H9 (cell line): ENCODE measurements around the gene DDC. TPM values are rescaled to one million over a fixed set of nuclear protein-coding genes. Genes with fewer than 3 reads are reported as not detected.

Experiments used
- DNase-seq: peaks from one replicate; pipeline ENCODE4 v3.0.0-alpha.2; 2017
- H2AFZ ChIP-seq: one replicate; pipeline ENCODE4 v1.6.1; 2013; ENCODE audit warnings: mild to moderate bottlenecking, low read length, control low read depth, moderate library complexity
- H2AK5ac ChIP-seq: 2 replicates; pipeline ENCODE4 v1.6.1; 2013; ENCODE audit warnings: low read length, control low read depth, mixed read lengths; ENCODE audit not compliant: insufficient read length
- H2BK120ac ChIP-seq: one replicate; pipeline ENCODE4 v1.6.1; 2013; ENCODE audit warnings: low read depth, mild to moderate bottlenecking, low read length, control low read depth, inconsistent platforms; ENCODE audit not compliant: poor library complexity, severe bottlenecking
- H2BK12ac ChIP-seq: 2 replicates; pipeline ENCODE4 v1.6.1; 2013; ENCODE audit warnings: low read length, control low read depth, mixed read lengths, low read depth; ENCODE audit not compliant: insufficient read length
- H2BK15ac ChIP-seq: 2 replicates; pipeline ENCODE4 v1.6.1; 2013; ENCODE audit warnings: low read depth, low read length, control low read depth
- H2BK20ac ChIP-seq: one replicate; pipeline ENCODE4 v1.6.1; 2013; ENCODE audit warnings: low read depth, mild to moderate bottlenecking, low read length, control low read depth, inconsistent platforms; ENCODE audit not compliant: poor library complexity, severe bottlenecking
- H2BK5ac ChIP-seq: 2 replicates; pipeline ENCODE4 v1.6.1; 2013; ENCODE audit warnings: low read length, control low read depth, mixed read lengths; ENCODE audit not compliant: insufficient read length
- H3K14ac ChIP-seq: 2 replicates; pipeline ENCODE4 v1.6.1; 2013; ENCODE audit warnings: low read length, control low read depth; ENCODE audit not compliant: insufficient read depth
- H3K18ac ChIP-seq: 2 replicates; pipeline ENCODE4 v1.6.1; 2013; ENCODE audit warnings: low read depth, mild to moderate bottlenecking, mixed read lengths, low read length, control low read depth; ENCODE audit not compliant: insufficient read length
- H3K23ac ChIP-seq: 2 replicates; pipeline ENCODE4 v1.6.1; 2013; ENCODE audit warnings: low read length, control low read depth, mixed read lengths, low read depth; ENCODE audit not compliant: insufficient read length
- H3K23me2 ChIP-seq: 2 replicates; pipeline ENCODE4 v1.6.1; 2013; ENCODE audit warnings: low read depth, mild to moderate bottlenecking, mixed read lengths, low read length, control low read depth; ENCODE audit not compliant: insufficient read length, poor library complexity, severe bottlenecking
- H3K27ac ChIP-seq: 2 replicates; pipeline ENCODE4 v1.5.1; 2013; ENCODE audit warnings: low read length, control low read depth, mixed read lengths, low read depth; ENCODE audit not compliant: insufficient read length
- H3K27me3 ChIP-seq: 2 replicates; pipeline ENCODE4 v1.6.1; 2013; ENCODE audit warnings: low read length, control low read depth, inconsistent platforms; ENCODE audit not compliant: insufficient read depth
- H3K4ac ChIP-seq: 2 replicates; pipeline ENCODE4 v1.6.1; 2013; ENCODE audit warnings: low read depth, mild to moderate bottlenecking, control low read depth, inconsistent platforms, low read length, moderate library complexity
- H3K4me1 ChIP-seq: 2 replicates; pipeline ENCODE4 v1.6.1; 2013; ENCODE audit warnings: low read length, control low read depth, inconsistent platforms; ENCODE audit not compliant: insufficient read depth
- H3K4me2 ChIP-seq: 2 replicates; pipeline ENCODE4 v1.6.1; 2013; ENCODE audit warnings: low read length, control low read depth, mixed read lengths; ENCODE audit not compliant: insufficient read length, insufficient read depth
- H3K56ac ChIP-seq: 2 replicates; pipeline ENCODE4 v1.6.1; 2013; ENCODE audit warnings: low read depth, mild to moderate bottlenecking, mixed read lengths, low read length, control low read depth; ENCODE audit not compliant: insufficient read length
- H3K79me1 ChIP-seq: 2 replicates; pipeline ENCODE4 v1.6.1; 2013; ENCODE audit warnings: low read depth, mild to moderate bottlenecking, moderate library complexity, low read length, control low read depth, inconsistent platforms; ENCODE audit not compliant: insufficient read depth, poor library complexity, severe bottlenecking
- H3K79me2 ChIP-seq: 2 replicates; pipeline ENCODE4 v1.6.1; 2013; ENCODE audit warnings: low read length, control low read depth, inconsistent platforms; ENCODE audit not compliant: insufficient read depth
- H3K9ac ChIP-seq: 2 replicates; pipeline ENCODE4 v1.6.1; 2013; ENCODE audit warnings: low read length, control low read depth, mixed read lengths; ENCODE audit not compliant: insufficient read length; ENCODE audit errors: extremely low read depth
- H3K9me3 ChIP-seq: one replicate; pipeline ENCODE4 v1.6.1; 2013; ENCODE audit warnings: low read depth, low read length, inconsistent platforms; ENCODE audit not compliant: control insufficient read depth
- H3T11ph ChIP-seq: one replicate; pipeline ENCODE4 v1.6.1; 2013; ENCODE audit warnings: mild to moderate bottlenecking, low read length, control low read depth, inconsistent platforms
- H4K20me1 ChIP-seq: one replicate; pipeline ENCODE4 v1.6.1; 2013; ENCODE audit not compliant: control insufficient read depth, insufficient read length, insufficient read depth
- H4K5ac ChIP-seq: 2 replicates; pipeline ENCODE4 v1.6.1; 2013; ENCODE audit warnings: low read depth, mild to moderate bottlenecking, mixed read lengths, low read length, control low read depth; ENCODE audit not compliant: insufficient read length
- H4K8ac ChIP-seq: replicated peaks from 2 replicates; pipeline ENCODE4 v1.6.1; 2013; ENCODE audit warnings: low read length, control low read depth, mixed read lengths, low read depth; ENCODE audit not compliant: insufficient read length
- H4K91ac ChIP-seq: 2 replicates; pipeline ENCODE4 v1.6.1; 2013; ENCODE audit warnings: low read depth, mild to moderate bottlenecking, moderate library complexity, mixed read lengths, low read length, control low read depth; ENCODE audit not compliant: insufficient read length
- H3K27ac Mint-ChIP-seq, 3 experiments: 2 replicates in 2 of 3; 3 replicates in 1 of 3; pipeline ENCODE4 v1.8.0; 2020 to 2021; ENCODE audit warnings: mixed read lengths in 3 of 3, mild to moderate bottlenecking in 1 of 3, moderate library complexity in 1 of 3
- H3K27me3 Mint-ChIP-seq: 2 replicates; pipeline ENCODE4 v1.8.0; 2021; ENCODE audit warnings: low read depth, mild to moderate bottlenecking, moderate library complexity, mixed read lengths
- H3K36me3 Mint-ChIP-seq, 3 experiments: 2 replicates in 2 of 3; 3 replicates in 1 of 3; pipeline ENCODE4 v1.8.0; 2020 to 2021; ENCODE audit warnings: low read depth in 3 of 3, mixed read lengths in 3 of 3; ENCODE audit not compliant: insufficient read depth in 1 of 3
- H3K4me1 Mint-ChIP-seq, 2 experiments: 2 replicates each; pipeline ENCODE4 v1.8.0; 2020; ENCODE audit warnings: mixed read lengths in 2 of 2
- H3K4me3 Mint-ChIP-seq, 2 experiments: 2 replicates in 1 of 2; 3 replicates in 1 of 2; pipeline ENCODE4 v1.8.0; 2020 to 2021; ENCODE audit warnings: mild to moderate bottlenecking in 2 of 2, mixed read lengths in 2 of 2, moderate library complexity in 1 of 2
- H3K9me3 Mint-ChIP-seq, 2 experiments: 2 replicates in 1 of 2; 3 replicates in 1 of 2; pipeline ENCODE4 v1.8.0; 2020; ENCODE audit warnings: mild to moderate bottlenecking in 2 of 2, mixed read lengths in 2 of 2, moderate library complexity in 1 of 2
- WGBS: extraction: QIAGEN DNeasy Blood & Tissue Kit; methylation state at CpG from one replicate; pipeline ENCODE4 v1.1.7; 2013; ENCODE audit warnings: missing lambda C conversion rate, low lambda C conversion rate, mixed read lengths; ENCODE audit not compliant: insufficient read length; ENCODE audit errors: extremely low coverage; 5-methylcytosine and 5-hydroxymethylcytosine counted together
- total RNA-seq: library from RNA; stranded (reverse); gene quantifications from 2 replicates; pipeline ENCODE4 v1.2.1, GENCODE V29; 2021
- TF ChIP-seq, protein P1 (sequence below): fragments of 200-600 bp; sonication (generic); conservative IDR thresholded peaks from 3 replicates; pipeline ENCODE4 v1.8.0; 2021; ENCODE audit warnings: antibody characterized with exemption, mild to moderate bottlenecking

The DDC gene
- total RNA-seq, 1 experiment from 2014 or later = not detected

DNA sequence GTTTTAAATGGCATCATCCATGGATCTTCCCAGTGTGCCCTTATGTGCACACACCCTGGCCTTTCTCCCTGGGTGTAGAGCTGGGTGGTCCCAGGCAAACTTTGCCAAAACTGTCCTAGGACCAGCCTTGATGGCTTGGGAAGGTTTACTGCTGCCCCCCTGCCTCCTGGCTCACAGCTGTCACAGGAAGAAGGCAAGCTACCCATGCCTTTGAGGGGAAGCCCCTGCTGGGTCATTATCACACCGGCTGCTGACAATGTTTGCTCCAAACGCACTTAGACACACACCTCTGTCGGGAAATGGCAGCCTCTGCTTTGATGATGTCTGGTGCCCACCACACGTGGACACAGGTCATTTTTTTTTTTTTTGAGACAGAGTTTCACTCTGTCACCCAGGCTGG lies 89.9 kb downstream of the DDC start:
- Histone ChIP-seq H3K27ac (no peak overlapping the region), H3K9me3 (no peaks in the 10 kb centered on the region), H3K56ac (no peak overlapping the region), H2BK120ac (no peak overlapping the region), H4K5ac (no peak overlapping the region), H3K4ac (no peak overlapping the region), H4K8ac (no peak overlapping the region), H3K18ac (no peak overlapping the region), H4K20me1 (no peaks in the 10 kb centered on the region), H3K4me1 (no peaks in the 10 kb centered on the region), H3K79me2 (no peaks in the 10 kb centered on the region), H2BK12ac (no peak overlapping the region), H3K14ac (no peak overlapping the region), H2BK15ac (no peak overlapping the region), H3T11ph (no peak overlapping the region), H2BK20ac (no peak overlapping the region), H2AFZ (no peak overlapping the region), H3K23ac (no peak overlapping the region), H3K79me1 (no peaks in the 10 kb centered on the region), H4K91ac (no peak overlapping the region), H3K27me3 (no peaks in the 10 kb centered on the region), H2BK5ac (no peak overlapping the region), H3K4me2 (no peak overlapping the region), H2AK5ac (no peak overlapping the region), H3K9ac (no peak overlapping the region), H3K23me2 (no peaks in the 10 kb centered on the region)
- no peak for DNase-seq
- no CpG with 5 or more reads among the region's 4 CpGs for WGBS
- H3K27ac Mint-ChIP-seq = no peak overlapping the region
- H3K9me3 Mint-ChIP-seq = no peaks in the 10 kb centered on the region
- peaks cover 3% of the 10 kb centered on the region; the same call in 1 of the 2 replicates for H3K27me3 Mint-ChIP-seq
- peaks cover 7 to 8% of the 10 kb centered on the region in 2 experiments for H3K4me1 Mint-ChIP-seq
- H3K4me3 Mint-ChIP-seq = no peak overlapping the region; a peak in 1 of 5 replicates
- no peaks in the 10 kb centered on the region for H3K36me3 Mint-ChIP-seq
- TF ChIP-seq, protein P1, sequence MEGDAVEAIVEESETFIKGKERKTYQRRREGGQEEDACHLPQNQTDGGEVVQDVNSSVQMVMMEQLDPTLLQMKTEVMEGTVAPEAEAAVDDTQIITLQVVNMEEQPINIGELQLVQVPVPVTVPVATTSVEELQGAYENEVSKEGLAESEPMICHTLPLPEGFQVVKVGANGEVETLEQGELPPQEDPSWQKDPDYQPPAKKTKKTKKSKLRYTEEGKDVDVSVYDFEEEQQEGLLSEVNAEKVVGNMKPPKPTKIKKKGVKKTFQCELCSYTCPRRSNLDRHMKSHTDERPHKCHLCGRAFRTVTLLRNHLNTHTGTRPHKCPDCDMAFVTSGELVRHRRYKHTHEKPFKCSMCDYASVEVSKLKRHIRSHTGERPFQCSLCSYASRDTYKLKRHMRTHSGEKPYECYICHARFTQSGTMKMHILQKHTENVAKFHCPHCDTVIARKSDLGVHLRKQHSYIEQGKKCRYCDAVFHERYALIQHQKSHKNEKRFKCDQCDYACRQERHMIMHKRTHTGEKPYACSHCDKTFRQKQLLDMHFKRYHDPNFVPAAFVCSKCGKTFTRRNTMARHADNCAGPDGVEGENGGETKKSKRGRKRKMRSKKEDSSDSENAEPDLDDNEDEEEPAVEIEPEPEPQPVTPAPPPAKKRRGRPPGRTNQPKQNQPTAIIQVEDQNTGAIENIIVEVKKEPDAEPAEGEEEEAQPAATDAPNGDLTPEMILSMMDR = no peak
